ENCODE measurements around the gene KRT16.

GRCh38 chr17:41583137-41584127 lies 29.1 kb downstream of the KRT16 start:
- TF ChIP-seq POLR2AphosphoS5 (IDR thresholded peaks at IDR 0.05) (no peak), POLR2A (IDR thresholded peaks at IDR 0.05) (no peak)
- TF ChIP-seq, protein P1, sequence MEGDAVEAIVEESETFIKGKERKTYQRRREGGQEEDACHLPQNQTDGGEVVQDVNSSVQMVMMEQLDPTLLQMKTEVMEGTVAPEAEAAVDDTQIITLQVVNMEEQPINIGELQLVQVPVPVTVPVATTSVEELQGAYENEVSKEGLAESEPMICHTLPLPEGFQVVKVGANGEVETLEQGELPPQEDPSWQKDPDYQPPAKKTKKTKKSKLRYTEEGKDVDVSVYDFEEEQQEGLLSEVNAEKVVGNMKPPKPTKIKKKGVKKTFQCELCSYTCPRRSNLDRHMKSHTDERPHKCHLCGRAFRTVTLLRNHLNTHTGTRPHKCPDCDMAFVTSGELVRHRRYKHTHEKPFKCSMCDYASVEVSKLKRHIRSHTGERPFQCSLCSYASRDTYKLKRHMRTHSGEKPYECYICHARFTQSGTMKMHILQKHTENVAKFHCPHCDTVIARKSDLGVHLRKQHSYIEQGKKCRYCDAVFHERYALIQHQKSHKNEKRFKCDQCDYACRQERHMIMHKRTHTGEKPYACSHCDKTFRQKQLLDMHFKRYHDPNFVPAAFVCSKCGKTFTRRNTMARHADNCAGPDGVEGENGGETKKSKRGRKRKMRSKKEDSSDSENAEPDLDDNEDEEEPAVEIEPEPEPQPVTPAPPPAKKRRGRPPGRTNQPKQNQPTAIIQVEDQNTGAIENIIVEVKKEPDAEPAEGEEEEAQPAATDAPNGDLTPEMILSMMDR (IDR thresholded peaks at IDR 0.05): peak in 1 of 2 donors; percentile 12
